ENCODE measurements around the gene CRYL1.

- TF ChIP-seq CTCF (IDR thresholded peaks at IDR 0.05) (no peak), ZFX (IDR thresholded peaks at IDR 0.05; ENCODE audit: borderline replicate concordance) (no peak)
Measured at GRCh38 chr13:20412691-20413355, 112.8 kb downstream of the CRYL1 start.
